IPS-20b (cell line): Measurements from ENCODE around the gene DOCK3.
"Not testable (repeated sequence)": the region's sequence is repeated elsewhere in the genome, so short reads cannot be mapped to it uniquely, and the experiment has no call there.

Experiments used
- H3K27ac ChIP-seq: one replicate; pipeline ENCODE4 v1.5.1; 2013; ENCODE audit warnings: low read length
- H3K27me3 ChIP-seq: 2 replicates; pipeline ENCODE4 v1.6.1; 2013; ENCODE audit warnings: mild to moderate bottlenecking, low read length, inconsistent platforms; ENCODE audit not compliant: insufficient read depth
- H3K36me3 ChIP-seq: 2 replicates; pipeline ENCODE4 v1.6.1; 2013; ENCODE audit warnings: low read depth, mild to moderate bottlenecking, inconsistent platforms, low read length, moderate library complexity; ENCODE audit not compliant: insufficient read depth
- H3K4me1 ChIP-seq: 2 replicates; pipeline ENCODE4 v1.6.1; 2013; ENCODE audit warnings: mild to moderate bottlenecking, control low read depth, inconsistent platforms, low read length, moderate library complexity; ENCODE audit not compliant: insufficient read depth
- H3K4me3 ChIP-seq: 2 replicates; pipeline ENCODE4 v1.5.1; 2013; ENCODE audit warnings: mild to moderate bottlenecking, low read length, inconsistent platforms
- H3K9ac ChIP-seq: 2 replicates; pipeline ENCODE4 v1.6.1; 2013; ENCODE audit warnings: low read depth, mild to moderate bottlenecking, inconsistent platforms, low read length, moderate library complexity
- H3K9me3 ChIP-seq: 2 replicates; pipeline ENCODE4 v1.6.1; 2013; ENCODE audit warnings: mild to moderate bottlenecking, low read depth, low read length, inconsistent platforms; ENCODE audit not compliant: insufficient read depth

The DOCK3 gene

DNA sequence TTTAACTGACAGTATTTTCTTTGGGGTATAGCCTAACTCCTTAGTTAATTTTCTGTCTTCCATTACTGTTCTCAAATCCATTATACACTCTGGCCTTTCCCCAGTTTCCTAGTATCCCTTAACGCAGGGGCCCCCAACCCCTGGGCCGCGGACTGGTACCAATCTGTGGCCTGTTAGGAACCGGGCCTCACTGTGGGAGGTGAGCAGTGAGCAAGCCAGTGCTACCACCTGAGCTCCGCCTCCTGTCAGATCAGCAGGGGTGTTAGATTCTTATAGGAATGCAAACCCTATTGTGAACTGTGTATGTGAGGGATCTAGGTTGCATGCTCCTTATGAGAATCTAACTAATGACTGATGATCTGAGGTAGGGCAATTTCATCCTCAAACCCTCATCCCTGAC lies 75.1 kb downstream of the DOCK3 start:
- H3K27ac ChIP-seq, result no peak overlapping the region
- H3K36me3 ChIP-seq, result no peaks in the 10 kb centered on the region
- no peak overlapping the region for H3K4me3 ChIP-seq
- H3K4me1 ChIP-seq, result peaks cover 13% of the 10 kb centered on the region
- no peak overlapping the region for H3K9ac ChIP-seq
- no peaks in the 10 kb centered on the region for H3K27me3 ChIP-seq
- peaks cover 5% of the 10 kb centered on the region; the same call in 1 of the 2 replicates for H3K9me3 ChIP-seq

DNA sequence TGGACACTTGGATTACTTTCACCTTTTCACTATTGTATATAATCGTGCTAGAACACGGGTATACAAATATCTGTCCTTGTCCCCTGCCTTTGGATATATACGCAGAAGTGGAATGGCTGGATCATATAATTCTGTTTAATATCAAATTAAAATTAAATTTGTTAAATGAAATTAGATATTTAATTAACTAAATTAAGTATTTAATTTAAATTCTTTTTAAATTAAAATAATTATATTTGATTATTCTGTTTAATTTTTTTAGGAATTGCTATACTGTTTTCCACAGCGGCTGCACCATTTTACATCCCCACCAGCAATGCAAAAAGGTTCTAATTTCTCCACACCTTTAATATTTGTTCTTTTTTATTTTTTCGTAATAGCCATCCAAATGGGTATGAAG lies 84.3 kb downstream of the DOCK3 start:
- Histone ChIP-seq H3K36me3 (no peaks in the 10 kb centered on the region), H3K27me3 (no peaks in the 10 kb centered on the region), H3K4me3 (no peak overlapping the region), H3K4me1 (no peaks in the 10 kb centered on the region), H3K9ac (no peak overlapping the region), H3K9me3 (peaks cover 9% of the 10 kb centered on the region; the same call in 1 of the 2 replicates), H3K27ac (no peak overlapping the region)

GRCh38 chr3:50777680-50778079 lies 103.0 kb downstream of the DOCK3 start:
- H3K9me3 ChIP-seq, result no peaks in the 10 kb centered on the region
- no peaks in the 10 kb centered on the region for H3K4me1 ChIP-seq
- no peak overlapping the region for H3K27ac ChIP-seq
- no peaks in the 10 kb centered on the region for H3K27me3 ChIP-seq
- no peak overlapping the region for H3K4me3 ChIP-seq
- no peak overlapping the region for H3K9ac ChIP-seq
- no peaks in the 10 kb centered on the region for H3K36me3 ChIP-seq

DNA sequence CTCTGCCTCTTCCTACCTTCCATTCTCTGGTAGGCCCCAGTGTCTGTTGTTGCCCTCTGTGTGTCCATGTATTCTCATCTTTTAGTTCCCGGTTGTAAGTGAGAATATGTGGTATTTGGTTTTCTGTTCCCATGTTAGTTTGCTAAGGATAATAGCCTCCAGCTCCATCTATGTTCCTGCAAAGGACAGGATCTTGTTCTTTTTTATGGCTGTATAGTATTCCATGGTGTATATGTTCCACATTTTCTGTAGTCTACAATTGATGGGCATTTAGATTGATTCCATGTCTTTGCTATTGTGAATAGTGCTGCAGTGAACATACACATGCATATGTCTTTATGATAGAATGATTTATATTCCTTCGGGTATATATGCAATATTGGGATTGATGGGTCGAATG lies 107.0 kb downstream of the DOCK3 start:
- H3K4me1 ChIP-seq, H3K9ac ChIP-seq, H3K27me3 ChIP-seq, H3K4me3 ChIP-seq, H3K36me3 ChIP-seq, H3K9me3 ChIP-seq, H3K27ac ChIP-seq: not testable (repeated sequence)

GRCh38 chr3:50786631-50787030 lies 111.9 kb downstream of the DOCK3 start:
- no peaks in the 10 kb centered on the region for H3K9me3 ChIP-seq
- H3K36me3 ChIP-seq, result no peaks in the 10 kb centered on the region
- 0 out of 2 replicates have a peak, but pooled peaks cover 5% of the 10 kb centered on the region for H3K4me1 ChIP-seq
- no peak overlapping the region for H3K9ac ChIP-seq
- no peak overlapping the region for H3K4me3 ChIP-seq
- no peaks in the 10 kb centered on the region for H3K27me3 ChIP-seq
- H3K27ac ChIP-seq, result no peak overlapping the region

DNA sequence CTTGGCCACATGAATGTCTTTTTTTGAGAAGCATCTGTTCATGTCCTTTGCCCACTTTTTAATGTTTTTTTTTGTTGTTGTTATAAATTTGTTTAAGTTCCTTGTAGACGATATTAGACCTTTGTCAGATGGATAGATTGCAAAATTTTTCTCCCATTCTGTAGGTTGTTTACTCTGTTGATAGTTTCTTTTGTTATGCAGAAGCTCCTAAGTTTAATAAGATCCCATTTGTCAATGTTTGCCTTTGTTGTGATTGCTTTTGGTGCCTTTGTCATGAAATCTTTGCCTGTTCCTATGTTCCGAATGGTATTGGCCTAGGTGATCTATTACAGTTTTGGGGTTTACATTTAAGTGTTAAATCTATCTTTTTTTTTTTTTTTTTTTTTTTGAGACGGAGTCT lies 116.2 kb downstream of the DOCK3 start:
- not testable (repeated sequence) for H3K27ac ChIP-seq, H3K9ac ChIP-seq, H3K36me3 ChIP-seq, H3K27me3 ChIP-seq, H3K4me3 ChIP-seq, H3K9me3 ChIP-seq, H3K4me1 ChIP-seq

GRCh38 chr3:50792568-50792967 lies 117.8 kb downstream of the DOCK3 start:
- Histone ChIP-seq H3K9ac (no peak overlapping the region), H3K4me1 (0 out of 2 replicates have a peak, but pooled peaks cover 5% of the 10 kb centered on the region), H3K4me3 (no peak overlapping the region), H3K9me3 (no peaks in the 10 kb centered on the region), H3K36me3 (no peaks in the 10 kb centered on the region), H3K27me3 (no peaks in the 10 kb centered on the region), H3K27ac (no peak overlapping the region)

DNA sequence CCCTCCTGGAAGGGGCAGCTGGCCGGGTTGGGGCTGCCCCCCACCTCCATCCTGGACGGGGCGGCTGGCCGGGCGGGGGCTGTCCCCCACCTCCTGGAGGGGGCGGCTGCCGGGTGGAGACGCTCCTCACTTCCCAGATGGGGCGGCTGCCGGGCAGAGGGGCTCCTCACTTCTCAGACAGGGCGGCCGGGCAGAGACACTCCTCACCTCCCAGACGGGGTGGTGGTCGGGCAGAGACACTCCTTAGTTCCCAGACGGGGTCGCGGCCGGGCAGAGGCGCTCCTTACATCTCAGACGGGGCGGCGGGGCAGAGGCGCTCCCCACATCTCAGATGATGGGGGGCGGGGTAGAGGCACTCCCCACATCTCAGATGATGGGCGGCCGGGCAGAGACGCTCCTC lies 129.1 kb downstream of the DOCK3 start:
- not testable (repeated sequence) for H3K4me1 ChIP-seq, H3K9ac ChIP-seq, H3K27ac ChIP-seq, H3K27me3 ChIP-seq, H3K4me3 ChIP-seq, H3K36me3 ChIP-seq
- peaks cover 43% of the 10 kb centered on the region for H3K9me3 ChIP-seq

DNA sequence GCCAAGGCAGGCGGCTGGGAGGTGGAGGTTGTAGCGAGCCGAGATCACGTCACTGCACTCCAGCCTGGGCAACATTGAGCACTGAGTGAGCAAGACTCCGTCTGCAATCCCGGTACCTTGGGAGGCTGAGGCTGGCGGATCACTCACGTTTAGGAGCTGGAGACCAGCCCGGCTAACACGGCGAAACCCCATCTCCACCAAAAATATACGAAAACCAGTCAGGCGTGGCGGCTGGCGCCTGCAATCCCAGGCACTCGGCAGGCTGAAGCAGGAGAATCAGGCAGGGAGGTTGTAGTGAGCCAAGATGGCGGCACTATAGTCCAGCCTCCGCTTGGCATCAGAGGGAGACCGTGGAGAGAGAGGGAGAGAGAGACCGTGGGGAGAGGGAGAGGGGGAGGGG lies 129.6 kb downstream of the DOCK3 start:
- not testable (repeated sequence) for H3K27me3 ChIP-seq, H3K27ac ChIP-seq, H3K36me3 ChIP-seq, H3K9ac ChIP-seq, H3K4me3 ChIP-seq, H3K4me1 ChIP-seq
- peaks cover 38% of the 10 kb centered on the region for H3K9me3 ChIP-seq

DNA sequence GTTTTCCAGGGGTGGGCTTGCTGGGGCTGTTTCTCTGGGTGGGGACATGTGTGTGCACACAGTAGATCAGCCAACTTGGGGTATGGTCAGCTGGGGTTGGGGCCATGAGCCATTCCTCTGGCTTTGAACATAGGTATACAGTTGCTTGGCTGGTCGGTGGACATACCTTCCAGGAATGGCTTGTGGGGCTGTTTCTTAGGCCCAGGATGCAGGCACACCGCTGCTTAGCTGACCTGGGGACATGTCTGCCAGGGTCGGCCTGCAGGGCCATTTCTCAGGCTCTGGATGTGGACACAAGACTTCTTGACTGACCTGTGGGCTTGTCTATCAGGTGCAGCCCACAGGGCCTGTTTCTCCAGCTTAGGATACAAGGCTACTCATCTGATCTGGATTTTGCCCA lies 130.6 kb downstream of the DOCK3 start:
- Histone ChIP-seq H3K36me3 (no peaks in the 10 kb centered on the region), H3K27me3 (no peaks in the 10 kb centered on the region), H3K4me1 (peaks cover 10% of the 10 kb centered on the region; the same call in 1 of the 2 replicates), H3K9me3 (peaks cover 28% of the 10 kb centered on the region), H3K27ac (no peak overlapping the region), H3K4me3 (no peak overlapping the region), H3K9ac (no peak overlapping the region)

GRCh38 chr3:50806031-50806430 lies 131.3 kb downstream of the DOCK3 start:
- Histone ChIP-seq H3K36me3 (no peaks in the 10 kb centered on the region), H3K9me3 (peaks cover 21% of the 10 kb centered on the region), H3K4me1 (peaks cover 10% of the 10 kb centered on the region; the same call in 1 of the 2 replicates), H3K4me3 (no peak overlapping the region), H3K27me3 (no peaks in the 10 kb centered on the region), H3K27ac (no peak overlapping the region), H3K9ac (no peak overlapping the region)

- Histone ChIP-seq H3K9me3 (peaks cover 14% of the 10 kb centered on the region), H3K4me1 (peaks cover 10% of the 10 kb centered on the region; the same call in 1 of the 2 replicates), H3K36me3 (no peaks in the 10 kb centered on the region), H3K27me3 (no peaks in the 10 kb centered on the region), H3K27ac (no peak overlapping the region), H3K9ac (no peak overlapping the region), H3K4me3 (no peak overlapping the region)
These were observed 132.1 kb downstream of the DOCK3 start for GRCh38 chr3:50806806-50807205.

- H3K4me1 ChIP-seq, result peaks cover 10% of the 10 kb centered on the region; the same call in 1 of the 2 replicates
These were observed 132.5 kb downstream of the DOCK3 start for GRCh38 chr3:50807266-50807665.

More at GRCh38 chr3:50807266-50807665, 132.5 kb downstream of the DOCK3 start:
- Histone ChIP-seq H3K36me3 (no peaks in the 10 kb centered on the region), H3K9me3 (peaks cover 10% of the 10 kb centered on the region), H3K27ac (no peak overlapping the region), H3K27me3 (no peaks in the 10 kb centered on the region), H3K4me3 (no peak overlapping the region), H3K9ac (no peak overlapping the region)
